Measurements from ENCODE around the gene STX3.

DNA sequence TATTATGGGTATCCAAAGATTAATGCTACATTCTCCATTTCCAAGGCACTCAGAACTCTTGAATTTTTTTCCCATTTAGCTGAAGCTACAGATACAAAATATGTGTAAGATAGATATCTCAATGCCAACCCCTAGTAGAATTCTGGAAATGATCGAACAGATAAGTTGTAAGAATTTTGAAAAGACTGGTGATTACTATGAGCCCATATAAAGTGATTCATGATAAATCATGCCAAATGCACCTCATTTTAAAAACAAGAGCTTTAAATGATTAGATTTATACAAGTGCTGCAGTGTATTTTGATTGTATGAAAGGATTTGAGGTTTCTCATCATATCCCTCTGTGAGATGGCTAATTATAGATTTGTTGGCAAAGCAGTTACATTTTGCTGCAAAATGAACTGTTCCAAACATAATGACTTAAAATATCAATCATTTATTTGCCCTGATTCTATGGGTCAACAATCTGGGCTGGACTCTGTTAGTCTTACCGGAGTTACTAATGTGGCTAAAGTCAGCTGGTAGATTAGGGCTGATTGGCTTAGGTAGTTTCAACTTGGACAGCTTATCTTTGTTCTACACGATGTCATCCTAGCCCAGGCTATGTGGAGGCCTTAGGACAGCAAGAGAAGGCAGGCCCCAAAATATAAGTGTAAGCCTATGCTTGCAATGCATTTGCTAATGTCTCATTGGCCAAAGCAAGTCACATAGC is 44.9 kb upstream of the STX3 start:
- TF ChIP-seq CTCF (conservative IDR thresholded peaks at IDR 0.05; ENCODE audit: low read length), result no peak
- no peak for TF ChIP-seq EZH2phosphoT487 (IDR thresholded peaks at IDR 0.05; ENCODE audit: borderline replicate concordance, low read depth, low read length)

All from OCI-LY7 (cell line).